ENCODE measurements around the gene C3orf52. TPM values are rescaled to one million over a fixed set of nuclear protein-coding genes. Genes with fewer than 3 reads are reported as not detected.

C3orf52 gene
- total and polyA plus RNA-seq, 2 donors (not counting 1 experiment from before 2014, with no cell fraction given): 1.5 to 1.8 TPM

GRCh38 chr3:112128843-112129727, 42.9 kb downstream of the C3orf52 start:
- no peak overlapping the region for H3K4me2 ChIP-seq (ENCODE audit: extremely low read depth, insufficient read depth, low read length)
- TF ChIP-seq CTCF (conservative IDR thresholded peaks at IDR 0.05 in 1 of 2, IDR thresholded peaks at IDR 0.05 in 1 of 2; ENCODE audit: low read depth in 1 of 2, low read length in 2 of 2): no peak
- TF ChIP-seq EZH2 (IDR thresholded peaks at IDR 0.05; ENCODE audit: low read length, missing control alignments): no peak
- no peaks in the 10 kb centered on the region for H3K4me1 ChIP-seq (ENCODE audit: control insufficient read depth, extremely low read depth, insufficient read depth, low read length)
- no peak overlapping the region for H3K4me3 ChIP-seq (replicated peaks in 1 of 4; ENCODE audit: control extremely low read depth in 1 of 4, insufficient read depth in 1 of 4, low read depth in 3 of 4, low read length in 4 of 4)
- no peak overlapping the region for H3K9ac ChIP-seq (ENCODE audit: insufficient read depth, low read length)
- no peak overlapping the region for H3K27ac ChIP-seq (ENCODE audit: insufficient read depth, low read length)
- no peak overlapping the region for H2AFZ ChIP-seq (ENCODE audit: low read length)
- no peaks in the 10 kb centered on the region for H3K9me3 ChIP-seq (ENCODE audit: control insufficient read depth, insufficient read depth, low read depth, low read length)
- no peaks in the 10 kb centered on the region for H3K36me3 ChIP-seq (ENCODE audit: control insufficient read depth, insufficient read depth, low read length)
- no peaks in the 10 kb centered on the region for H4K20me1 ChIP-seq (ENCODE audit: control insufficient read depth, extremely low read depth, insufficient read depth, low read length)
- H3K79me2 ChIP-seq (ENCODE audit: control insufficient read depth, insufficient read depth, low read length): no peaks in the 10 kb centered on the region
- DNase-seq (ENCODE audit: low read depth in 2 of 2): peak; percentile 12 to 13
- H3K27me3 ChIP-seq (ENCODE audit: control insufficient read depth, insufficient read depth, low read length): no peaks in the 10 kb centered on the region

GRCh38 chr3:112129925-112130637, 43.9 kb downstream of the C3orf52 start:
- no peak for DNase-seq (ENCODE audit: low read depth in 2 of 2)
- TF ChIP-seq EZH2 (IDR thresholded peaks at IDR 0.05; ENCODE audit: low read length, missing control alignments) (no peak), CTCF (conservative IDR thresholded peaks at IDR 0.05 in 1 of 2, IDR thresholded peaks at IDR 0.05 in 1 of 2; ENCODE audit: low read depth in 1 of 2, low read length in 2 of 2) (no peak)
- H4K20me1 ChIP-seq (ENCODE audit: control insufficient read depth, extremely low read depth, insufficient read depth, low read length): no peaks in the 10 kb centered on the region
- H3K27me3 ChIP-seq (ENCODE audit: control insufficient read depth, insufficient read depth, low read length): no peaks in the 10 kb centered on the region
- H3K4me3 ChIP-seq (replicated peaks in 1 of 4; ENCODE audit: control extremely low read depth in 1 of 4, insufficient read depth in 1 of 4, low read depth in 3 of 4, low read length in 4 of 4): no peak overlapping the region
- no peaks in the 10 kb centered on the region for H3K4me1 ChIP-seq (ENCODE audit: control insufficient read depth, extremely low read depth, insufficient read depth, low read length)
- no peaks in the 10 kb centered on the region for H3K79me2 ChIP-seq (ENCODE audit: control insufficient read depth, insufficient read depth, low read length)
- H3K4me2 ChIP-seq (ENCODE audit: extremely low read depth, insufficient read depth, low read length): no peak overlapping the region
- H2AFZ ChIP-seq (ENCODE audit: low read length): no peak overlapping the region
- H3K27ac ChIP-seq (ENCODE audit: insufficient read depth, low read length): no peak overlapping the region
- H3K36me3 ChIP-seq (ENCODE audit: control insufficient read depth, insufficient read depth, low read length): no peaks in the 10 kb centered on the region
- H3K9me3 ChIP-seq (ENCODE audit: control insufficient read depth, insufficient read depth, low read depth, low read length): no peaks in the 10 kb centered on the region
- H3K9ac ChIP-seq (ENCODE audit: insufficient read depth, low read length): no peak overlapping the region

GRCh38 chr3:112130638-112130993, 44.4 kb downstream of the C3orf52 start:
- Histone ChIP-seq H3K4me3 (replicated peaks in 1 of 4; ENCODE audit: control extremely low read depth in 1 of 4, insufficient read depth in 1 of 4, low read depth in 3 of 4, low read length in 4 of 4) (no peak overlapping the region), H3K36me3 (ENCODE audit: control insufficient read depth, insufficient read depth, low read length) (no peaks in the 10 kb centered on the region), H2AFZ (ENCODE audit: low read length) (no peak overlapping the region), H3K9ac (ENCODE audit: insufficient read depth, low read length) (no peak overlapping the region), H3K27ac (ENCODE audit: insufficient read depth, low read length) (no peak overlapping the region), H3K79me2 (ENCODE audit: control insufficient read depth, insufficient read depth, low read length) (no peaks in the 10 kb centered on the region), H3K4me2 (ENCODE audit: extremely low read depth, insufficient read depth, low read length) (no peak overlapping the region), H4K20me1 (ENCODE audit: control insufficient read depth, extremely low read depth, insufficient read depth, low read length) (no peaks in the 10 kb centered on the region), H3K4me1 (ENCODE audit: control insufficient read depth, extremely low read depth, insufficient read depth, low read length) (no peaks in the 10 kb centered on the region), H3K9me3 (ENCODE audit: control insufficient read depth, insufficient read depth, low read depth, low read length) (no peaks in the 10 kb centered on the region), H3K27me3 (ENCODE audit: control insufficient read depth, insufficient read depth, low read length) (no peaks in the 10 kb centered on the region)
- TF ChIP-seq EZH2 (IDR thresholded peaks at IDR 0.05; ENCODE audit: low read length, missing control alignments) (no peak), CTCF (conservative IDR thresholded peaks at IDR 0.05 in 1 of 2, IDR thresholded peaks at IDR 0.05 in 1 of 2; ENCODE audit: low read depth in 1 of 2, low read length in 2 of 2) (no peak)
- DNase-seq (ENCODE audit: low read depth in 2 of 2): no peak

Data from fibroblast of lung (primary cell).